NCI-H2107 treated with DMSO at 0.1 percent for 48 hours (cell line): ENCODE measurements around the gene KHDRBS1.
"Not testable (repeated sequence)": the region's sequence is repeated elsewhere in the genome, so short reads cannot be mapped to it uniquely, and the experiment has no call there.

Source experiments
- DNase-seq: peaks from one replicate; lab custom pipeline; 2025; ENCODE audit not compliant: unreplicated experiment; lab: John Stamatoyannopoulos, UW

KHDRBS1 gene

DNA sequence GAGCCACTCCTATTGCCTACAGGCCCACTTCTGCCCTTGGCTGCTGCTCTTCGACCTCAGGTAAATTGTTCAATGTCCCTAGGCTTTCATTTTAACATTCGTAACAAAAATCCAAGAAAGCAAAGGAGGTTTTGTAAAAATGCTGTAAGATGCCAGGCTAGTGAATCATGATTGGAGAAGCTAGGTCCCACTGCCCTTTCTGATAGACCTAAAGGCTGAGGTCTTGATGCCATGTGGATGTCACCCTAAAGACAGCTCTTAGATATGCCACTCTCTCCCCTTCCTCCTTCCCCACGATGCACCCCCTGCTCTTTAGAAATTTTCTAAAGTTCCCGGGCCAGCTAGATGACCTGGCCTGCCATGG is 49.2 kb downstream of the KHDRBS1 start:
- DNase-seq: no peak

DNA sequence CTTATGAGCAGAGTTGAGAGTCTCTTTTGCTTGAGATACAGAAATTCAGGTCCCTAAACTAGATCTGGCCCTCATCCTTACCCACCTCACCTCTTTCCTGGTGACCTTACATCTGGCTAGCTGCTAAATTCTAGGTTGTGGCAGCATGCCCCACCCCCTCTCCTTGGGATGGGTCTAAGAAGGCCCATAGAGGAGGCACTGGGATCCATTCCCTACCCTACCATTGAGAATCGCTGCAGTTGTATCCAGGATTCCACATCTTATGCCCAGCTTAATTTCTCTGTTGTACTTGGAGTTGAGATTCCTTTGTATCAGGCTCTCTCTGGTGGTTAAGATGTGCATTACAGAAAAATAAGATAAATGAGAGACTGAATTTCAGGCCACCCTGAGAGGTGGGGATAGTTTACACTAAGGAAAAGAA is 49.6 kb downstream of the KHDRBS1 start:
- peak; percentile 77 for DNase-seq

DNA sequence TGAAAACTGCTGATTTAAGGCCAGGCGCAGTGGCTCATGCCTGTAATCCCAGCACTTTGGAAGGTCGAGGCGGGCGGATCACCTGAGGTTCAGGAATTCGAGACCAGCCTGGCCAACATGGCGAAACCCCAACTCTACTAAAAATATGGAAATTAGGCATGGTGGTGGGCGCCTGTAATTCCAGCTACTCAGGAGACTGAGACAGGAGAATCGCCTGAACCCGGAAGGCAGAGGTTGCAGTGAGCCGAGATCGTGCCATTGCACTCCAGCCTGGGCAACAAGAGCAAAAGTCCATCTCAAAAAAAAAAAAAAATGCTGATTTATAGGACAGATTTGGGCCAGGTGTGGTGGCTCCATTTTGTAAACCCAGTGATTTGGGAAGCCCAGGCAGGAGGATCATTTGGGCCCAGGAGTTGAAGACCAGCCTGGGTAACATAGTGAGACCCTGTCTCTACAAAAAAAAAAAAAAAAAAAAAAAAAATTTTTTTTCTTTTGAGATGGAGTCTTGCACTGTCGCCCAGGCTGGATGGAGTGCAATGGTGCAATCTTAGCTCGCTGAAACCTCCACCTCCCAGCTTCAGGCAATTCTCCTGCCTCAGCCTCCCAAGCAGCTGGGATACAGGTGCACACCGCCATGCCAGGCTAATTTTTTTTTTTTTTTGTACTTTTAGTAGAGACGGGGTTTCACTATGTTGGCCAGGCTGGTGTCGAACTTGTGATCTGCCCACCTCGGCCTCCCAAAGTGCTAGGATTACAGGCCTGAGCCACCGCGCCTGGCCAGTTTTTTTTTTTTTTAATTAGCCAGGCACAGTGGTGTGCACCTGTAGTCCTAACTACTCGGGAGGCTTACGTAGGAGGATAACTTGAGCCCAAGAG is 52.2 kb downstream of the KHDRBS1 start:
- not testable (repeated sequence) for DNase-seq

DNA sequence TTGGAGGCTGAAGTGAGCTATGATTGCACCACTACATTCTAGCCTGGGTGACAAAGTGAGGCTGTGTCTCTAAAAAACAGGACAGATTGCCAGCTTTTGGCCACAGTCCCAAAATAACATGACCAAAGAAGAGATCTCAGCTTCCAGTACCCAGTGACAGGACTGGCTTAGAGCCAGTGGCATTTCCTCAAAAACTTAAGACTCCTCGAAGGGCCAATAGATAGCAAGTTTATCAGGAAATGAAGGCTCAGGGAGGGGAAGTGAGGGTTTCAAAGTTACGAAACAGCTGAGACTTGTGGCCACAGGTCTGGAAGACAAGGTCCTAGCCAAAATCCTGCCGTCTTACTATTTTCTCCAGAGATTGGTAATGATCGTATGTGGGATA is 52.8 kb downstream of the KHDRBS1 start:
- DNase-seq: no peak

DNA sequence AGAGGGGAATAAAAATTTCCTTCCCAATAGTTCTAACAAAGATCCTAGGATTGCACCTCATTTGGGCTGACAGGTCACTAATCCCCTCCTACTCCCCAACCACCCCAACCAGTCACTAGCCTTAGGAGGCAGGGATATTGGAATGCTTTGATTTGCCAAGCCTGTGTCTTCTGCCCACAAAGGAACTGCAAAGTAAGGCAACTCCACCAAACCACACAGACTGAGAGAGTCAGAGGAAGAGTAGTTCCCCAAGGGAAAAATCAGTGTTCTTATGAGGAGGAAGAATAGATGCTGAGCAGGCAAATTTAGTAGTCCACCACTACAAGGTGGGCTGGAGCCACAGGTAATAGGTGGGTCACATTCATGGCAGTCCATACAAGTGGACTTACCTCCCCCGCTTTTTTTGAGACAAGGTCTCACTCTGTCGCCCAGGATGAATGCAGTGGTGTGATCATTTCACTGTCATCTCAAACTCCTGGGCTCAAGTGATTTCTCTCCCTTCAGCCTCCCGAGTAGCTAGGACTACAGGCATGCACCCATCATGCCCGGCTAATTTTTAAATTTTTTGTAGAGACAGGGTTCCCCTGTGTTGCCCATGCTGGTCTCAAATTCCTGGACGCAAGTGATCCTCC is 55.4 kb downstream of the KHDRBS1 start:
- no peak for DNase-seq

DNA sequence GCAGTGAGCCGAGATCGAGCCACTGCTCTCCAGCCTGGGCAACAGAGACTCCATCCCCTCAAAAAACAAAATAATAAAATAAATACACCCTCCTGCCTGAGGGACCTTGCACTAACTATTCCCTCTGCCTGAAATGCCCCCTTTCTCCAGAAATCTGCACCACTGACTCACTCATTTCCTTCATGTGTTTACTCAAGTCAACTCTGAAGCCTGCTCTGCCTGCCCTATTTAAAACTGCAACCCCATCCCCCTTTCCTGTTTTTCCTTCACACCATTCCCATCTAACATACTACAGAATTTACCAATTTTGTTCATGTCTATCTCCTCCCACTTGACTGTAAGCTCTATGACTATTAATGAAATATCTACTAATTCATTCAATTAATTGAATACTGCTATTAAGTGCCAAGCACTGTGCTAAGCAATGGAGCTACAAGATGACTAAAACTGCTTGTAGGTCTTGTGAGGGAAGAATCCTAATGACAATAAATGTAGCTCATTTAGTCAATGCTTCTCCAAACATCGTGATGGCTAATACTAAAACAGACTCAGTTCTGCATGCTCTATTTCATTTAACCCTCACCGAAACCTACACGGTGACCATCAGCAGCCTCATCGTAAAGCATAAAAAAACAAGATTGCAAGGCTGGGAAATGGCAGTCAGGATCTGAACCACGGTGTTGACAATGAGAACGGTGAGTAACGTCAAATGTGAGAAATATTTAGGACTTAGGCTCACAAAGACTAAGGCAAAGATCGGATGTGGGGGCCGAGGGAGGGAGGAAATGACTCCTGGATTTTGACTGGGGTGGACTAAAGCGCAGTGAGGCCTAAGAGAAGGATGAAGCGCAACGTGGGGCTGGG is 58.3 kb downstream of the KHDRBS1 start:
- peak; percentile 67 for DNase-seq

DNA sequence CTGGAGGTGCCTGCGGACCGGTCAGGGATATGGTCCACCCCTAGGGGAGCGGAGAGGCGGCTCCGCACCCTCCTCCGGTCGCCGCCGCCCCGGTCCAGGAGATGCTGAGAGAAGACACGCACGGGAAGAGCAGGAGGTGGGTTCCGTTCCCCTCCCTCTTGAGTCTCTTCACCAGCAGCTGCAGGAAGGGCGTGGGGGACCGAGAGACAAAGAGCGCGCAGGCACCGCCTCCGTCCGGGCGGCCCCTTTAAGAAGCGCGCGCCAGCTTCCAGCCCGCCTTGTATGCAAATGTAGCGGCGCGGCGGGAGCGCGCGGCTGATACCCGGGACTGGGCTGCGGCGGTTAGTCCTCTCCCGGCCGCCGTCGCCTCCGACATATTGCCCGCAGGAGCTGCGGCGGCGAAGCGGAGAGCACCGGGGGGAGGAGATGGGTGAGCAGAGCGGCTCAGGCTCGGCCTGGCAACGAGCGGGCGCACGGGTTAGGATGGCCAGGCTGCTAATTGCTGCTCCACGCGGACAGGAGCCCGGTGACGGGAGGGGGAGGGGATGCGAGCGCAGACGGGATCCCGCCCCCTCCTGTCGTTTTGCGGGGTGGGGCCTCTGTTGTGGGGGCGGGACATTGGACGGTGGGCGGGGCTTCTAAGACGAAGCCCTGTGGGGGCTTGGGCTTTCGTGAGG is 59.1 kb downstream of the KHDRBS1 start, which contains the start of gene TMEM39B:
TSS of gene TMEM39B (plus strand) at position 318 of the 677 bp plus-strand sequence. CDS start at position 427, 109 bp downstream.
- peak; percentile 97 for DNase-seq

DNA sequence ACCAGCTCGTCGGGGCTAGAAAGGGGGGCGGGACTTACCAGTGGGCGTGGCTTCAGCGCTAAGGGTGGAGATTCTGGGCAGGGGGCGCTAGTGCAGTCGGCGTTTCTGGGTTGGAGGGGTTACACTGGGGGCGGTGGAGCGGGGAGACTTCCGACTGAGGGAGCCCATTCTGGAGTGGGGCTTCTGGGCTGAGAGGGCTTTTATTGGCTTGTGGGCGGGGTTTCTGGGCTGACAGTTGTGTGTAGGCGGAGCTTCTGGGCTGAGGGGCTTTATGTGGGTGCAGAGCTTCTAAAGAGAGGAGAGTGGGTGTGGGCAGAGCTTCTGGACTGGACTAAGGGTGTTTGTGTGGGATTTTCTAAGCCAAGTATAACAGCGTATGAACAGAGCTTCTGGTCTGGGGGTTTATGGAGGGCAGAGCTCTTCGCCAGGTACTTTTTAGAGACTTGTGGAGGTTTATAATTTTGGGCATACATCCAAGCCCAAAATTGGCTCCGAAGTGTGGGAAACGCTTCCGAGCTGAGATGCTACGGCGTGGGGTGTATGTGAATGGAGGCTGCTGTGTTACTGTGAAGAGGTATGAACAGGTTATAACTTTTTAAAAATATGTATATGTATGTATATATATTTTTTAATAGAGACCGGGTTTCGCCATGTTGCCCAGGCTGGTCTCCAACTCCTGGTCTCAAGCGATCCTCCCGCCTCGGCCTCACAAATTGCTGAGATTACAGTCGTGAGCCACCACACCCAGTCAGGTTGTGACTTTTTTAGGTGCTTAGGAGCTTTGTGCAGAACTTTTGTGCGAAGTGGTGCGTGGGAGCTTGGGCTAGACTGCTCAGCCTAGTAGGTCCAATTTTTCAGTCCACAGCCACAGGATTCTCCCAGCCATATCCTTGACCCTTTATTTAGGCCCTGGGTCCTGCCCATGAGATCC is 59.9 kb downstream of the KHDRBS1 start:
- DNase-seq: peak; percentile 71

DNA sequence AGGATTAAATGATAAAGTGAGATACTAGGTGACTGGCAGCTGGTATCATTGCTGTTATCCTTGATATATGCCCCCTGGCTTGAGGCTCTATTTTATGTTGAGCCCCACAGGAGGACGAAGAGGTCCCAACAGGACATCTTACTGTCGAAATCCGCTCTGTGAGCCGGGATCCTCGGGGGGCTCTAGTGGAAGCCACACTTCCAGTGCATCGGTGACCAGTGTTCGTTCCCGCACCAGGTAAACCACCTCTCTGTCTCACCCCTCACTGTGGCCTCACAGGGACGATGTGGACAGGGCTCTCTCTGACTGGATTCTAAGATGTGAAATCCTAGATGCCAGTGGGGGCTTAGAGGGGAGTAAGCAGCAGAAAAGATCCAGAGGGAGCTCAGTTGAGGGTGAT is 61.2 kb downstream of the KHDRBS1 start:
- no peak for DNase-seq

DNA sequence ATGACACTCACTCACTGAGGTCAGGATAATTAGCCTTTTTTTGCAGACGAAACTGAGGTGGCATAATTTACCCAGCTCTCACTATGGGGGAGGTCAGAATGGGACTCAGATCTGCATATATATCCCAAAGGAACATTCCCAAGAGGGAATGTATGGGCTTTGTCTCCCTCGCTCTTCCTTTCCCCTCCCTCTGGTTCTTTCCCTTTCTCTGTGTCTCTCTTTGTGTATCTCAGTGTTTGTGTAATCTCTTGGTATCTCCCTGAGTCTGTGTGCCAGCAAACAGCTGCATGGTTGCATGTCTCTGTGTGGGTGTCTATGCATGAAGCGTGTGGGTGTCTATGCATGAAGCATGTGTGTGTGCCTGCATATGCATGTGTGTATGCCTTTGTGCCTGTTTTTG is 63.8 kb downstream of the KHDRBS1 start:
- DNase-seq: no peak

DNA sequence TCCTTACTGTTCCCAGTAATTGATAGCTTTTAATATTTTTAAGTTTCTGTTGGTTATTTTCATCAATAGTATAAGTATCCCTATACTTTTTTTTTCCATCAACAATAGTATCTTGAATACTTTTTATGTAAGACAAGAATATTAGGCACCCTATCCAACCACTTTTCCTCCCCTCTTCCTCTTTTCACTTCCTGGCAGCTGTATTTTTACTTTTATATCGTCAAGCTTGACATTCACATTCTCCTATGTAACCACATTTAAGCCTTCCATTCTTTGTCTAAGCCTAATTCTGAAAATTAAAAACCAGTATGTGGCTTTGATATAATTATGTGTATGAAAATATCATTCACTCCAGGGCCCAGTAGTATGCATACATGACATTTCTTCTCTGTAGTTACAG is 68.4 kb downstream of the KHDRBS1 start:
- DNase-seq: no peak

DNA sequence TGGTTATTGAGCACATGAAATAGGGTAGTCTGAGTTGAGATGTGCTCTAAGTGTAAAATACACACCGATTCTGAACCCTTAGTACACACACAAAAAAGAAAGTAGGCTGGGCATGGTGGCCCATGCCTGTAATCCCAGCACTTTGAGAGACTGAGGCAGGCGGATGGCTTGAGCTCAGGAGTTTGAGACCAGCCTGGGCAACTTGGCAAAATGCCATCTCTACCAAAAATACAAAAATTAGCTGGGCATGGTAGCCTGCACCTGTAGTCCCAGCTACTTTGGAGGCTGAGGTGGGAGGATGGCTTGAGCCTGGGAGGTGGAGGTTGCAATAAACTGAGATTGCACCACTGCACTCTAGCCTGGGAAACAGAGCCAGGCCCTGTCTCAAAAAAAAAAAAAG is 72.7 kb downstream of the KHDRBS1 start:
- not testable (repeated sequence) for DNase-seq

DNA sequence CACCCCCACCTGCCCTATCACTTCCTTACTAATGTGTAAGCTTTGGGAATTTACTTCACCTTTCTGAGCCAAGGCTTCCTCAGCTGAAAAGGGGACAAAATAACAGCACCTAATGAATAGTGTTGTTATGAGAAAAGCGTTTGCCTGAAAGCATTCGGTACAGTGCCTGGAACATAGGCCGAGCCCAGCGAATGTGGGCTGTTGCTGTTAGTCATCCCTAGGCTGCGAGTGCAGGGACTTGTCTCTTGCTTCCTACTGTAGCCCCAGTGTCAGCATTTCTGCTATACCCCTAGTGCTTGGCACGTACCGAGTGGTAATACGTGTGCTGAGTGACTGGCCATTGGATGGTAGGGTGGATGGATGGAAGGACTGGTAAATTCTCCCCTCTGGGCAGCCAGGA is 77.5 kb downstream of the KHDRBS1 start:
- no peak for DNase-seq

DNA sequence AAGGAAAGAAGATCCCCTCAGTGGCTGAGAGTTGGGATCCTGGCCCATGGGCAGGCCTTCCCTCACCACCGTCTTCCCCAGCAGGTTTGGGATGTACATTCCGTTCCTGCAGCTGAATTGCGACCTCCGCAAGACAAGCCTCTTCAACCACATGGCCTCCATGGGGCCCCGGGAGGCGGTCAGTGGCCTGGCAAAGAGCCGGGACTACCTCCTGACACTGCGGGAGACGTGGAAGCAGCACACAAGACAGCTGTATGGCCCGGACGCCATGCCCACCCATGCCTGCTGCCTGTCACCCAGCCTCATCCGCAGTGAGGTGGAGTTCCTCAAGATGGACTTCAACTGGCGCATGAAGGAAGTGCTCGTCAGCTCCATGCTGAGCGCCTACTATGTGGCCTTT is 77.9 kb downstream of the KHDRBS1 start:
- DNase-seq: no peak
